Prostate gland (tissue), 2 donors: ENCODE results near the gene DDIT3.

Source experiments
- CTCF ChIP-seq, 4 experiments: fragments of 200-600 bp in 2 of 4; fragments of 450-650 bp in 2 of 4; sonication (generic) in 2 of 4; IDR thresholded peaks; 1 replicate in 3 of 4; 2 replicates in 1 of 4; pipeline ENCODE4 v1.5.1; 2016 to 2019; ENCODE audit warnings: antibody characterized with exemption in 4 of 4, mild to moderate bottlenecking in 2 of 4, moderate library complexity in 2 of 4
- POLR2AphosphoS5 ChIP-seq: sonication (generic); formaldehyde crosslinking; IDR thresholded peaks from one replicate; pipeline ENCODE4 v1.6.1; 2017; ENCODE audit warnings: antibody characterized with exemption

GRCh38 chr12:57563358-57563757, 43.0 kb upstream of the DDIT3 start:
- TF ChIP-seq CTCF (IDR thresholded peaks at IDR 0.05) (no peak), POLR2AphosphoS5 (no peak)
